ENCODE data around the gene CALCR.
"Not testable (repeated sequence)": the region's sequence is repeated elsewhere in the genome, so short reads cannot be mapped to it uniquely, and the experiment has no call there.

DNA sequence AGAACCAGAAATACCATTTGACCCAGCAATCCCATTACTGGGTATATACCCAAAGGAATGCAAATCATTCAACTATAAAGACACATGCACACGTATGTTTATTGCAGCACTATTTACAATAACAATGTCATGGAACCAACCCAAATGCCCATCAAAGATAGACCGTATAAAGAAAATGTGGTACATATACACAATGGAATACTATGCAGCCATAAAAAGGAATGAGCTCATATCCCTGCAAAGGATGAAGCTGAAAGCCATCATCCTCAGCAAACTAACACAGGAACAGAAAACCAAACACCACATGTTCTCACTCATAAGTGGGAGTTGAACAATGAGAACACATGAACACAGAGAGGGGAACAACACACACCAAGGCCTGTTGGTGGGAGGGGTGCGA is 82.7 kb downstream of the CALCR start:
- TF ChIP-seq, protein P1, sequence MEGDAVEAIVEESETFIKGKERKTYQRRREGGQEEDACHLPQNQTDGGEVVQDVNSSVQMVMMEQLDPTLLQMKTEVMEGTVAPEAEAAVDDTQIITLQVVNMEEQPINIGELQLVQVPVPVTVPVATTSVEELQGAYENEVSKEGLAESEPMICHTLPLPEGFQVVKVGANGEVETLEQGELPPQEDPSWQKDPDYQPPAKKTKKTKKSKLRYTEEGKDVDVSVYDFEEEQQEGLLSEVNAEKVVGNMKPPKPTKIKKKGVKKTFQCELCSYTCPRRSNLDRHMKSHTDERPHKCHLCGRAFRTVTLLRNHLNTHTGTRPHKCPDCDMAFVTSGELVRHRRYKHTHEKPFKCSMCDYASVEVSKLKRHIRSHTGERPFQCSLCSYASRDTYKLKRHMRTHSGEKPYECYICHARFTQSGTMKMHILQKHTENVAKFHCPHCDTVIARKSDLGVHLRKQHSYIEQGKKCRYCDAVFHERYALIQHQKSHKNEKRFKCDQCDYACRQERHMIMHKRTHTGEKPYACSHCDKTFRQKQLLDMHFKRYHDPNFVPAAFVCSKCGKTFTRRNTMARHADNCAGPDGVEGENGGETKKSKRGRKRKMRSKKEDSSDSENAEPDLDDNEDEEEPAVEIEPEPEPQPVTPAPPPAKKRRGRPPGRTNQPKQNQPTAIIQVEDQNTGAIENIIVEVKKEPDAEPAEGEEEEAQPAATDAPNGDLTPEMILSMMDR (IDR thresholded peaks at IDR 0.05) = not testable (repeated sequence)
- not testable (repeated sequence) for TF ChIP-seq POLR2A (IDR thresholded peaks at IDR 0.05)
